IMR-90 (cell line): ENCODE results near the gene SPRR3. TPM values are rescaled to one million over a fixed set of nuclear protein-coding genes. Genes with fewer than 3 reads are reported as not detected.

Experiments used
- ATAC-seq: fragments of 200-7000 bp; cut with Tn5 transposase; 2 replicates; pipeline ENCODE4 v1.9.1; 2020; ENCODE audit warnings: low read depth, mild to moderate bottlenecking, moderate library complexity
- BruUV-seq: library from RNA; stranded (reverse); fragments of 400-500 nt; replicated peaks from 2 replicates; lab custom pipeline; 2021; lab: Mats Ljungman, UMichigan
- CTCF ChIA-PET: fragments of 300-600 bp; formaldehyde crosslinking; extraction: SDS; loops from one replicate; lab custom pipeline; 2021; ENCODE audit warnings: antibody characterized with exemption; lab: Yijun Ruan, JAX
- POLR2A ChIA-PET: fragments of 300-600 bp; sonication (Branson Sonifier 250); formaldehyde crosslinking; loops from one replicate; lab custom pipeline; 2022; ENCODE audit warnings: antibody characterized with exemption; ENCODE audit not compliant: unreplicated experiment; lab: Charles Lee
- DNase-seq: peaks from one replicate; pipeline ENCODE4 v3.0.0; 2013
- H2AFZ ChIP-seq: replicated peaks from 2 replicates; pipeline ENCODE3; 2013; ENCODE audit warnings: low read length, mild to moderate bottlenecking; ENCODE audit not compliant: poor library complexity
- H2AK5ac ChIP-seq: 2 replicates; pipeline ENCODE4 v1.6.1; 2013; ENCODE audit warnings: low read depth, low read length, inconsistent platforms
- H2AK9ac ChIP-seq: replicated peaks from 2 replicates; pipeline ENCODE3; 2013; ENCODE audit warnings: mild to moderate bottlenecking, low read depth, low read length, moderate library complexity; ENCODE audit not compliant: poor library complexity
- H2BK120ac ChIP-seq: 2 replicates; pipeline ENCODE4 v1.6.1; 2013; ENCODE audit warnings: low read depth, low read length, inconsistent platforms
- H2BK15ac ChIP-seq: 3 replicates; pipeline ENCODE4 v1.6.1; 2013; ENCODE audit warnings: low read depth, low read length, inconsistent platforms
- H2BK20ac ChIP-seq: 2 replicates; pipeline ENCODE4 v1.6.1; 2013; ENCODE audit warnings: low read depth, mild to moderate bottlenecking, inconsistent platforms, low read length, moderate library complexity
- H2BK5ac ChIP-seq: 2 replicates; pipeline ENCODE4 v1.6.1; 2013; ENCODE audit warnings: mild to moderate bottlenecking, low read depth, low read length, inconsistent platforms; ENCODE audit not compliant: poor library complexity, severe bottlenecking
- H3K14ac ChIP-seq: replicated peaks from 2 replicates; pipeline ENCODE4 v1.6.1; 2013; ENCODE audit warnings: low read depth, low read length, inconsistent platforms
- H3K18ac ChIP-seq: 2 replicates; pipeline ENCODE4 v1.6.1; 2013; ENCODE audit warnings: low read depth, low read length, control low read depth
- H3K23ac ChIP-seq: 2 replicates; pipeline ENCODE4 v1.6.1; 2013; ENCODE audit warnings: low read depth, low read length, inconsistent platforms
- H3K27ac ChIP-seq: 2 replicates; pipeline ENCODE4 v1.5.1; 2013; ENCODE audit warnings: mild to moderate bottlenecking, control low read depth, low read length; ENCODE audit not compliant: insufficient read depth
- H3K27me3 ChIP-seq: 2 replicates; pipeline ENCODE4 v1.6.1; 2013; ENCODE audit warnings: low read length; ENCODE audit not compliant: control insufficient read depth, insufficient read depth
- H3K36me3 ChIP-seq: 2 replicates; pipeline ENCODE4 v1.6.1; 2013; ENCODE audit warnings: low read length, mixed read lengths; ENCODE audit not compliant: control insufficient read depth, insufficient read depth
- H3K4ac ChIP-seq: 2 replicates; pipeline ENCODE4 v1.6.1; 2013; ENCODE audit warnings: low read depth, low read length, inconsistent platforms
- H3K4me1 ChIP-seq: 2 replicates; pipeline ENCODE4 v1.6.1; 2013; ENCODE audit warnings: low read length, mixed read lengths; ENCODE audit not compliant: control insufficient read depth, insufficient read depth
- H3K4me2 ChIP-seq: 2 replicates; pipeline ENCODE4 v1.6.1; 2013; ENCODE audit warnings: low read depth, mild to moderate bottlenecking, control low read depth, low read length, moderate library complexity
- H3K4me3 ChIP-seq: 2 replicates; pipeline ENCODE4 v1.5.1; 2013; ENCODE audit warnings: low read depth, mild to moderate bottlenecking, control low read depth, low read length, moderate library complexity; ENCODE audit not compliant: insufficient read depth
- H3K56ac ChIP-seq: 2 replicates; pipeline ENCODE4 v1.6.1; 2013; ENCODE audit warnings: low read length, inconsistent platforms; ENCODE audit not compliant: insufficient read depth; ENCODE audit errors: extremely low read depth
- H3K79me1 ChIP-seq, 2 experiments: 2 replicates each; pipeline ENCODE4 v1.6.1; 2013; ENCODE audit warnings: low read length in 2 of 2, inconsistent platforms in 1 of 2, low read depth in 1 of 2
- H3K9ac ChIP-seq: 2 replicates; pipeline ENCODE4 v1.6.1; 2013; ENCODE audit warnings: low read depth, low read length, control low read depth
- H3K9me1 ChIP-seq: 2 replicates; pipeline ENCODE4 v1.6.1; 2013; ENCODE audit warnings: low read length, inconsistent platforms; ENCODE audit not compliant: insufficient read depth
- H3K9me3 ChIP-seq: 2 replicates; pipeline ENCODE4 v1.6.1; 2013; ENCODE audit warnings: low read length; ENCODE audit not compliant: control insufficient read depth, insufficient read depth
- H4K20me1 ChIP-seq: 2 replicates; pipeline ENCODE4 v1.6.1; 2013; ENCODE audit warnings: low read length, inconsistent platforms; ENCODE audit not compliant: insufficient read depth
- H4K5ac ChIP-seq: 2 replicates; pipeline ENCODE4 v1.6.1; 2013; ENCODE audit warnings: mild to moderate bottlenecking, low read depth, low read length, control low read depth
- H4K8ac ChIP-seq, 2 experiments: 2 replicates each; pipeline ENCODE4 v1.6.1; 2013; ENCODE audit warnings: low read depth in 2 of 2, low read length in 2 of 2, control low read depth in 1 of 2, inconsistent platforms in 1 of 2
- H4K91ac ChIP-seq: 2 replicates; pipeline ENCODE4 v1.6.1; 2013; ENCODE audit warnings: low read depth, low read length, inconsistent platforms; ENCODE audit not compliant: insufficient read depth
- BHLHE40 ChIP-seq: fragments of 150-350 bp; IDR thresholded peaks from 2 replicates; pipeline ENCODE4 v1.6.1; 2016; ENCODE audit warnings: mild to moderate bottlenecking, low read depth, low read length
- CEBPB ChIP-seq: IDR thresholded peaks from 2 replicates; pipeline ENCODE4 v1.6.1; 2012; ENCODE audit warnings: low read depth, low read length, improper control_type of control experiment
- CHD1 ChIP-seq: IDR thresholded peaks from 2 replicates; pipeline ENCODE4 v1.6.1; 2012; ENCODE audit warnings: low read depth, low read length, improper control_type of control experiment
- MAFK ChIP-seq: IDR thresholded peaks from 2 replicates; pipeline ENCODE4 v1.6.1; 2012; ENCODE audit warnings: low read depth, low read length, improper control_type of control experiment
- MAZ ChIP-seq: IDR thresholded peaks from 2 replicates; pipeline ENCODE4 v1.6.1; 2012; ENCODE audit warnings: low read depth, mild to moderate bottlenecking, low read length, improper control_type of control experiment, moderate library complexity, borderline replicate concordance
- MXI1 ChIP-seq: IDR thresholded peaks from 2 replicates; pipeline ENCODE4 v1.6.1; 2012; ENCODE audit warnings: low read depth, mild to moderate bottlenecking, low read length, moderate library complexity, borderline replicate concordance
- NFE2L2 ChIP-seq: fragments of 150-350 bp; IDR thresholded peaks from 2 replicates; pipeline ENCODE4 v1.6.1; 2016; ENCODE audit warnings: low read depth, mild to moderate bottlenecking, low read length
- POLR2A ChIP-seq: IDR thresholded peaks from 2 replicates; pipeline ENCODE4 v1.6.1; 2012; ENCODE audit warnings: mild to moderate bottlenecking, low read depth, low read length
- RAD21 ChIP-seq: IDR thresholded peaks from 2 replicates; pipeline ENCODE4 v1.6.1; 2012; ENCODE audit warnings: low read length, improper control_type of control experiment
- RCOR1 ChIP-seq: IDR thresholded peaks from 2 replicates; pipeline ENCODE4 v1.6.1; 2012; ENCODE audit warnings: mild to moderate bottlenecking, low read length, improper control_type of control experiment; ENCODE audit not compliant: insufficient replicate concordance
- RFX5 ChIP-seq: IDR thresholded peaks from 2 replicates; pipeline ENCODE4 v1.8.0; 2012; ENCODE audit warnings: low read depth, mild to moderate bottlenecking, low read length, moderate library complexity
- SMC3 ChIP-seq: fragments of 150-350 bp; IDR thresholded peaks from 2 replicates; pipeline ENCODE4 v1.6.1; 2016; ENCODE audit warnings: low read depth, mild to moderate bottlenecking, antibody characterized with exemption, low read length, moderate library complexity
- WGBS, 2 experiments: methylation state at CpG; one replicate each; pipeline versions ENCODE4 v1.1.5 to v1.1.7; 2013; ENCODE audit warnings: missing lambda C conversion rate in 2 of 2; ENCODE audit not compliant: insufficient read length in 1 of 2; ENCODE audit errors: extremely low coverage in 2 of 2; 5-methylcytosine and 5-hydroxymethylcytosine counted together
- dilution Hi-C: fragments of 300-500 bp; cut with HindIII; formaldehyde crosslinking; loops from one replicate; pipeline ENCODE4 v1.14.3; 2018; ENCODE audit warnings: low sequenced_read_pairs; ENCODE audit not compliant: unreplicated experiment
- in situ Hi-C: fragments of 300-500 bp; cut with MboI; formaldehyde crosslinking; loops from 3 replicates; pipeline ENCODE4 v1.14.3; 2019; ENCODE audit warnings: low sequenced_read_pairs, inconsistent platforms, mixed read lengths
- intact Hi-C: fragments of 100-400 bp; cut with micrococcal nuclease; formaldehyde crosslinking; loops from 2 replicates; pipeline ENCODE4 v1.10.0; 2022
- polyA plus RNA-seq, 3 experiments: library from polyadenylated mRNA; depleted of rRNA; stranded (reverse); fragments of >200 nt; gene quantifications; 2 replicates each; pipeline ENCODE4 v1.2.3, GENCODE V29; 2012; ENCODE audit warnings: low replicate concordance in 1 of 3
- total RNA-seq: library from RNA; depleted of rRNA; stranded (reverse); fragments of >200 nt; gene quantifications from 2 replicates; pipeline ENCODE4 v1.2.3, GENCODE V29; 2012
- TF ChIP-seq, protein P1 (sequence below): fragments of 150-350 bp; IDR thresholded peaks from 2 replicates; pipeline ENCODE4 v1.6.1; 2017; ENCODE audit warnings: mild to moderate bottlenecking, antibody characterized with exemption, low read length, low read depth
- TF ChIP-seq, protein P2 (sequence below): conservative IDR thresholded peaks from 2 replicates; pipeline ENCODE4 v1.5.1; 2012; ENCODE audit warnings: mild to moderate bottlenecking, low read depth, low read length, improper control_type of control experiment

Gene SPRR3
- total and polyA plus RNA-seq, 2 of the 4 experiments (the other 2 are of a cell fraction) = not detected

DNA sequence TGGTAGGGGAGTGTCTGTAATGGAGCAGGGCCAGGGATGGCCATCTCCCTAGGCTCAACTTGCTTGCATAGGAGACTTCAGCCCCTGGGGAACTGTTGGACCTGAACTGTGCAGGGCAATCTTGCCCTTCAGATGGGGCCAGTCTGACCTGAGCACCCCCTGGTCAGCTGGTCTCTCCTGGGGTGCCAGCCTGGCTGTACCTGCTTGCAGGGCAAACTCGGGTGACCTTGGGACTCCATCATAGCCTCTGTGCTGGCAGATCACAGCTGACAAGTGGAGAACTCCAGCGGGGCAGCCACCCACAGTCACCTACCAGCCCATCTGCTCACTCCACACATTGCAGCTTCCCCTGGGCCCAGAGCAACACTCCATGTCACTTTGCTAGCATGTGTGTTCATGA lies 47.7 kb downstream of the SPRR3 start:
- no peak overlapping the region for H3K27ac ChIP-seq
- no peaks in the 10 kb centered on the region for H3K27me3 ChIP-seq
- no peaks in the 10 kb centered on the region for H4K20me1 ChIP-seq
- H4K5ac ChIP-seq = no peak overlapping the region
- H2BK120ac ChIP-seq = no peak overlapping the region
- intact Hi-C loops = no loop called here
- H3K9ac ChIP-seq = no peak overlapping the region
- no peak overlapping the region for H2AK5ac ChIP-seq
- no peak overlapping the region for H4K91ac ChIP-seq
- POLR2A ChIA-PET = no interaction called here
- H3K4ac ChIP-seq = no peak overlapping the region
- no peaks in the 10 kb centered on the region for H3K36me3 ChIP-seq
- H3K79me1 ChIP-seq = no peaks in the 10 kb centered on the region
- dilution Hi-C loops = no loop called here
- H2BK20ac ChIP-seq = no peak overlapping the region
- no TSS peak for BruUV-seq
- no peak overlapping the region for H3K56ac ChIP-seq
- DNase-seq (no peak), ATAC-seq (no peak)
- TF ChIP-seq MAFK (no peak), BHLHE40 (no peak), CHD1 (no peak), MAZ (no peak), CEBPB (no peak), MXI1 (no peak), RCOR1 (no peak), SMC3 (no peak), NFE2L2 (no peak), POLR2A (no peak), RAD21 (no peak), RFX5 (no peak)
- TF ChIP-seq, protein P1, sequence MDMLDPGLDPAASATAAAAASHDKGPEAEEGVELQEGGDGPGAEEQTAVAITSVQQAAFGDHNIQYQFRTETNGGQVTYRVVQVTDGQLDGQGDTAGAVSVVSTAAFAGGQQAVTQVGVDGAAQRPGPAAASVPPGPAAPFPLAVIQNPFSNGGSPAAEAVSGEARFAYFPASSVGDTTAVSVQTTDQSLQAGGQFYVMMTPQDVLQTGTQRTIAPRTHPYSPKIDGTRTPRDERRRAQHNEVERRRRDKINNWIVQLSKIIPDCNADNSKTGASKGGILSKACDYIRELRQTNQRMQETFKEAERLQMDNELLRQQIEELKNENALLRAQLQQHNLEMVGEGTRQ = no peak
- TF ChIP-seq, protein P2, sequence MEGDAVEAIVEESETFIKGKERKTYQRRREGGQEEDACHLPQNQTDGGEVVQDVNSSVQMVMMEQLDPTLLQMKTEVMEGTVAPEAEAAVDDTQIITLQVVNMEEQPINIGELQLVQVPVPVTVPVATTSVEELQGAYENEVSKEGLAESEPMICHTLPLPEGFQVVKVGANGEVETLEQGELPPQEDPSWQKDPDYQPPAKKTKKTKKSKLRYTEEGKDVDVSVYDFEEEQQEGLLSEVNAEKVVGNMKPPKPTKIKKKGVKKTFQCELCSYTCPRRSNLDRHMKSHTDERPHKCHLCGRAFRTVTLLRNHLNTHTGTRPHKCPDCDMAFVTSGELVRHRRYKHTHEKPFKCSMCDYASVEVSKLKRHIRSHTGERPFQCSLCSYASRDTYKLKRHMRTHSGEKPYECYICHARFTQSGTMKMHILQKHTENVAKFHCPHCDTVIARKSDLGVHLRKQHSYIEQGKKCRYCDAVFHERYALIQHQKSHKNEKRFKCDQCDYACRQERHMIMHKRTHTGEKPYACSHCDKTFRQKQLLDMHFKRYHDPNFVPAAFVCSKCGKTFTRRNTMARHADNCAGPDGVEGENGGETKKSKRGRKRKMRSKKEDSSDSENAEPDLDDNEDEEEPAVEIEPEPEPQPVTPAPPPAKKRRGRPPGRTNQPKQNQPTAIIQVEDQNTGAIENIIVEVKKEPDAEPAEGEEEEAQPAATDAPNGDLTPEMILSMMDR = no peak
- no peak overlapping the region for H2AFZ ChIP-seq
- in situ Hi-C loops = no loop called here
- H3K9me1 ChIP-seq = no peaks in the 10 kb centered on the region
- H3K4me1 ChIP-seq = no peaks in the 10 kb centered on the region
- H3K4me3 ChIP-seq = no peak overlapping the region
- no peak overlapping the region for H3K4me2 ChIP-seq
- no peak overlapping the region for H2AK9ac ChIP-seq
- no peak overlapping the region for H3K18ac ChIP-seq
- no peak overlapping the region for H3K14ac ChIP-seq
- no peak overlapping the region for H2BK15ac ChIP-seq
- H4K8ac ChIP-seq = no peak overlapping the region
- CTCF ChIA-PET = no interaction called here
- no peak overlapping the region for H3K23ac ChIP-seq
- H2BK5ac ChIP-seq = no peak overlapping the region
- H3K9me3 ChIP-seq = no peaks in the 10 kb centered on the region
- WGBS, 2 experiments = no CpG with 5 or more reads among the region's 2 CpGs
